ENCODE measurements around the gene HK1.
A peak's percentile ranks its signal among the peaks of the same experiment; 100 is the strongest.

- TF ChIP-seq POLR2A (IDR thresholded peaks at IDR 0.05) (no peak), CTCF (IDR thresholded peaks at IDR 0.05) (no peak), POLR2AphosphoS5 (IDR thresholded peaks at IDR 0.05) (peak; percentile 36), EP300 (IDR thresholded peaks at IDR 0.05) (no peak)
These were observed 161.7 kb downstream of the HK1 start for GRCh38 chr10:69439813-69440506.

Measured in gastroesophageal sphincter (tissue), 3 donors.